K562 (cell line): ENCODE results near the gene SV2C. TPM values are rescaled to one million over a fixed set of nuclear protein-coding genes. Genes with fewer than 3 reads are reported as not detected.

Experiments
- ATAC-seq: fragments of 200-7000 bp; cut with Tn5 transposase; 3 replicates; pipeline ENCODE4 v1.9.1; 2020; ENCODE audit warnings: moderate library complexity
- BruUV-seq: library from RNA; stranded (reverse); fragments of 400-500 nt; replicated peaks from 2 replicates; lab custom pipeline; 2021; lab: Mats Ljungman, UMichigan
- CTCF ChIA-PET: fragments of 300-600 bp; formaldehyde crosslinking; extraction: SDS; loops from one replicate; lab custom pipeline; 2021; ENCODE audit warnings: low intra/inter-chr PET ratio; lab: Yijun Ruan, JAX
- POLR2A ChIA-PET: fragments of 300-600, 350-650 bp; sonication (Branson Sonifier 250); formaldehyde crosslinking; extraction: SDS; loops from one replicate; lab custom pipeline; 2021; ENCODE audit warnings: antibody characterized with exemption, inconsistent platforms; lab: Yijun Ruan, JAX
- DNase-seq, 4 experiments: peaks; one replicate each; pipeline versions ENCODE4 v3.0.0 to v3.0.0-alpha.2; 2011 to 2018; ENCODE audit warnings: low spot score in 3 of 4, mixed read lengths in 3 of 4; ENCODE audit errors: extremely low read depth in 1 of 4
- FAIRE-seq: peaks from 2 replicates; lab custom pipeline; 2011; peaks lifted over from hg19 to GRCh38; lab: Jason Lieb, UNC
- H2AFZ ChIP-seq: 2 replicates; pipeline ENCODE4 v1.6.0; 2011; ENCODE audit warnings: low read depth, low read length, control low read depth, inconsistent platforms
- H3K27ac ChIP-seq: fragments of 200-600 bp; 3 replicates; pipeline ENCODE4 v1.8.0; 2011; ENCODE audit warnings: low read depth, mild to moderate bottlenecking, control low read depth, inconsistent platforms, low read length, moderate library complexity, mixed read lengths; ENCODE audit errors: extremely low read depth
- H3K27me3 ChIP-seq, 2 experiments: fragments of 300-600 bp in 1 of 2; 2 replicates in 1 of 2; 3 replicates in 1 of 2; pipeline versions ENCODE4 v1.6.0 to v1.8.0; 2011; ENCODE audit warnings: inconsistent platforms in 2 of 2, low read length in 2 of 2, mild to moderate bottlenecking in 1 of 2, mixed read lengths in 1 of 2, moderate library complexity in 1 of 2; ENCODE audit not compliant: control insufficient read depth in 2 of 2, insufficient read depth in 2 of 2
- H3K36me3 ChIP-seq: fragments of 300-600 bp; 3 replicates; pipeline ENCODE4 v1.8.0; 2011; ENCODE audit warnings: mild to moderate bottlenecking, low read length, inconsistent platforms; ENCODE audit not compliant: control insufficient read depth, insufficient read depth
- H3K4me1 ChIP-seq, 2 experiments: fragments of 200-600 bp in 1 of 2; replicated peaks in 1 of 2; 2 replicates in 1 of 2; 3 replicates in 1 of 2; pipeline versions ENCODE4 v1.5.1 to v1.8.0; 2011; ENCODE audit warnings: inconsistent platforms in 2 of 2, low read length in 2 of 2, mild to moderate bottlenecking in 1 of 2, mixed read lengths in 1 of 2, moderate library complexity in 1 of 2; ENCODE audit not compliant: control insufficient read depth in 2 of 2, insufficient read depth in 2 of 2
- H3K4me2 ChIP-seq: 2 replicates; pipeline ENCODE4 v1.6.1; 2011; ENCODE audit warnings: low read length, control low read depth, inconsistent platforms, mixed read lengths; ENCODE audit not compliant: insufficient read depth
- H3K4me3 ChIP-seq: fragments of 200-600 bp; sonication (generic), shearing (Covaris generic); 2 replicates; pipeline ENCODE4 v1.5.1; 2016; ENCODE audit warnings: control low read depth, inconsistent platforms
- H3K79me2 ChIP-seq: fragments of 200-600 bp; 3 replicates; pipeline ENCODE4 v1.8.0; 2011; ENCODE audit warnings: low read length, inconsistent platforms; ENCODE audit not compliant: control insufficient read depth, insufficient read depth
- H3K9ac ChIP-seq, 2 experiments: 2 replicates each; pipeline versions ENCODE4 v1.6.0 to v1.6.1; 2011; ENCODE audit warnings: low read depth in 2 of 2, low read length in 2 of 2, control low read depth in 1 of 2, inconsistent platforms in 1 of 2, mild to moderate bottlenecking in 1 of 2, mixed read lengths in 1 of 2; ENCODE audit not compliant: insufficient read depth in 1 of 2
- H3K9me1 ChIP-seq: one replicate; pipeline ENCODE4 v1.6.0; 2011; ENCODE audit warnings: inconsistent platforms, mild to moderate bottlenecking, low read length, moderate library complexity; ENCODE audit not compliant: control insufficient read depth, insufficient read depth
- H3K9me3 ChIP-seq: replicated peaks from 2 replicates; pipeline ENCODE4 v1.5.1; 2011; ENCODE audit warnings: low read depth, low read length, inconsistent platforms; ENCODE audit not compliant: control insufficient read depth, insufficient read depth
- H4K20me1 ChIP-seq: replicated peaks from 2 replicates; pipeline ENCODE4 v1.6.1; 2011; ENCODE audit warnings: low read length, inconsistent platforms, mixed read lengths; ENCODE audit not compliant: control insufficient read depth, insufficient read depth
- BACH1 ChIP-seq: fragments of 200-800 bp; sonication (Bioruptor generic); IDR thresholded peaks from 2 replicates; pipeline ENCODE4 v1.6.1; 2016; ENCODE audit warnings: missing genetic modification characterization, missing compliant biosample characterization
- BHLHE40 ChIP-seq: IDR thresholded peaks from 2 replicates; pipeline ENCODE4 v1.6.1; 2011; ENCODE audit warnings: low read length, improper control_type of control experiment
- CBFA2T2 ChIP-seq: fragments of 450-650 bp; conservative IDR thresholded peaks from 2 replicates; pipeline ENCODE4 v1.6.1; 2017; ENCODE audit warnings: mild to moderate bottlenecking
- CBFA2T3 ChIP-seq: fragments of 450-650 bp; IDR thresholded peaks from 2 replicates; pipeline ENCODE4 v1.6.1; 2017
- CCNT2 ChIP-seq: IDR thresholded peaks from 2 replicates; pipeline ENCODE4 v1.6.1; 2011; ENCODE audit warnings: borderline replicate concordance, low read depth, mild to moderate bottlenecking, moderate library complexity, mixed read lengths, low read length; ENCODE audit not compliant: insufficient read length; ENCODE audit errors: extremely low read depth
- MCM3 ChIP-seq: fragments of 450-650 bp; IDR thresholded peaks from 2 replicates; pipeline ENCODE4 v1.6.1; 2016
- NFE2 ChIP-seq: IDR thresholded peaks from 2 replicates; pipeline ENCODE4 v1.6.1; 2014; ENCODE audit warnings: antibody characterized with exemption, low read depth
- RAD21 ChIP-seq, 2 experiments: fragments of 250-450 bp in 1 of 2; fragments of 450-650 bp in 1 of 2; sonication (Bioruptor Pico) in 1 of 2; formaldehyde crosslinking in 1 of 2; IDR thresholded peaks in 1 of 2; conservative IDR thresholded peaks in 1 of 2; 2 replicates each; pipeline versions ENCODE4 v1.4.0 to v1.8.0; 2020 to 2022; ENCODE audit warnings: mild to moderate bottlenecking in 2 of 2, moderate library complexity in 1 of 2
- RBM39 ChIP-seq: fragments of 200-400 bp; formaldehyde crosslinking; optimal IDR thresholded peaks from 2 replicates; pipeline ENCODE3; 2018; ENCODE audit warnings: low read depth, low read length
- SAP30 ChIP-seq: fragments of 200-600 bp; sonication (generic); IDR thresholded peaks from 2 replicates; pipeline ENCODE4 v1.6.1; 2012; ENCODE audit warnings: borderline replicate concordance, low read depth, mild to moderate bottlenecking, moderate library complexity, low read length, control low read depth, inconsistent platforms; ENCODE audit not compliant: insufficient read depth, poor library complexity, severe bottlenecking
- TAF7 ChIP-seq: fragments of 450-650 bp; IDR thresholded peaks from 2 replicates; pipeline ENCODE4 v1.6.1; 2016; ENCODE audit warnings: missing genetic modification characterization, missing compliant biosample characterization
- TAL1 ChIP-seq: fragments of 450-650 bp; IDR thresholded peaks from 2 replicates; pipeline ENCODE4 v1.6.1; 2016; ENCODE audit warnings: mild to moderate bottlenecking
- TEAD4 ChIP-seq, 2 experiments: sonication (generic) in 1 of 2; formaldehyde crosslinking in 1 of 2; IDR thresholded peaks; 2 replicates each; pipeline versions ENCODE4 v1.6.1 to v1.8.0; 2012 to 2022; ENCODE audit warnings: borderline replicate concordance in 1 of 2, inconsistent platforms in 1 of 2, low read length in 1 of 2, mild to moderate bottlenecking in 1 of 2, missing genetic modification reagents in 1 of 2
- WHSC1 ChIP-seq: IDR thresholded peaks from one replicate; pipeline ENCODE4 v1.6.1; 2012; ENCODE audit warnings: low read length, control low read depth, inconsistent platforms
- ZNF239 ChIP-seq: fragments of 250-450 bp; sonication (Bioruptor Pico); IDR thresholded peaks from 2 replicates; pipeline ENCODE4 v1.4.0; 2020; ENCODE audit warnings: mild to moderate bottlenecking
- ZNF717 ChIP-seq: fragments of 250-450 bp; sonication (Bioruptor Pico); IDR thresholded peaks from 2 replicates; pipeline ENCODE4 v1.5.0; 2021
- WGBS: fragments of 100-300 bp; shearing (Covaris generic); methylation state at CpG from one replicate; pipeline ENCODE4 v1.1.6; 2016; ENCODE audit warnings: low coverage, mixed read lengths; ENCODE audit not compliant: insufficient coverage; ENCODE audit errors: missing lambda C conversion rate; 5-methylcytosine and 5-hydroxymethylcytosine counted together
- in situ Hi-C: fragments of 300-500 bp; cut with MboI; formaldehyde crosslinking; loops from 4 replicates; pipeline ENCODE4 v1.15.0; 2018; ENCODE audit warnings: inconsistent platforms, mixed read lengths
- intact Hi-C: fragments of 100-400 bp; cut with micrococcal nuclease; formaldehyde crosslinking; loops from 2 replicates; pipeline ENCODE4 v1.14.2; 2022
- polyA plus RNA-seq, 8 experiments: library from polyadenylated mRNA; depleted of rRNA in 4 of 8; stranded (reverse) in 5 of 8; unstranded in 3 of 8; fragments of >200 nt; fragmentation: Nextera tagmentation in 2 of 8; fragmentation: Illumina TruSeq in 1 of 8; extraction: Ambion mirVana in 2 of 8; extraction: Trizol in 1 of 8; gene quantifications; 2 replicates each; pipeline versions ENCODE4 v1.2.1 to v1.2.3, GENCODE V29; 2011 to 2014; ENCODE audit warnings: inconsistent platforms in 1 of 8, missing spikeins in 1 of 8
- total RNA-seq, 7 experiments: library from RNA; depleted of rRNA in 6 of 7; stranded (reverse); fragments of >200 nt in 6 of 7; fragmentation: Illumina TruSeq in 2 of 7; extraction: Trizol in 2 of 7; gene quantifications; 2 replicates each; pipeline versions ENCODE4 v1.2.1 to v1.2.3, GENCODE V29; 2011 to 2021; ENCODE audit warnings: low replicate concordance in 1 of 7
- TF ChIP-seq, protein P1 (sequence below): sonication (generic); IDR thresholded peaks from 2 replicates; pipeline ENCODE4 v1.6.1; 2016
- TF ChIP-seq, protein P2 (sequence below), 3 experiments: fragments of 200-800 bp in 1 of 3; sonication (Bioruptor generic) in 1 of 3; sonication (generic) in 1 of 3; formaldehyde crosslinking in 1 of 3; IDR thresholded peaks; 2 replicates each; pipeline versions ENCODE4 v1.6.1 to v1.8.0; 2016 to 2022; ENCODE audit warnings: mild to moderate bottlenecking in 2 of 3, missing compliant biosample characterization in 2 of 3, missing genetic modification characterization in 2 of 3, missing genetic modification reagents in 1 of 3
- TF ChIP-seq, protein P3 (sequence below): fragments of 450-650 bp; formaldehyde crosslinking; IDR thresholded peaks from 2 replicates; pipeline ENCODE4 v1.4.0; 2020; ENCODE audit warnings: mild to moderate bottlenecking

Gene SV2C
- total and polyA plus RNA-seq, 9 of the 15 experiments (the other 6 are each of a cell fraction or from before 2014, with no cell fraction given), result 0.05 TPM; not detected in 8

- Histone ChIP-seq H3K27me3 (no peaks in the 10 kb centered on the region), H3K27ac (no peak overlapping the region), H3K9me3 (no peaks in the 10 kb centered on the region), H3K4me2 (no peak overlapping the region), H4K20me1 (no peaks in the 10 kb centered on the region), H3K4me1 (no peaks in the 10 kb centered on the region; a peak in 1 of 5 replicates), H3K36me3 (no peaks in the 10 kb centered on the region), H3K9me1 (no peaks in the 10 kb centered on the region), H3K79me2 (no peaks in the 10 kb centered on the region), H3K4me3 (no peak overlapping the region), H2AFZ (no peak overlapping the region), H3K9ac (no peak overlapping the region)
- no peak for DNase-seq
- ChIA-PET POLR2A (no interaction called here), CTCF (no interaction called here)
- ATAC-seq, result no peak
- no TSS peak for BruUV-seq
- in situ Hi-C loops (no loop called here), intact Hi-C loops (no loop called here)
- no peak for FAIRE-seq
- 2% methylated on average over 4 of the region's 4 CpGs for WGBS
- no peak for TF ChIP-seq RAD21 (CRISPR knock-in tag; conservative IDR thresholded peaks at IDR 0.05 in 1 of 2, IDR thresholded peaks at IDR 0.05 in 1 of 2)
- no peak for TF ChIP-seq BACH1 (tag)
- TF ChIP-seq, protein P1, sequence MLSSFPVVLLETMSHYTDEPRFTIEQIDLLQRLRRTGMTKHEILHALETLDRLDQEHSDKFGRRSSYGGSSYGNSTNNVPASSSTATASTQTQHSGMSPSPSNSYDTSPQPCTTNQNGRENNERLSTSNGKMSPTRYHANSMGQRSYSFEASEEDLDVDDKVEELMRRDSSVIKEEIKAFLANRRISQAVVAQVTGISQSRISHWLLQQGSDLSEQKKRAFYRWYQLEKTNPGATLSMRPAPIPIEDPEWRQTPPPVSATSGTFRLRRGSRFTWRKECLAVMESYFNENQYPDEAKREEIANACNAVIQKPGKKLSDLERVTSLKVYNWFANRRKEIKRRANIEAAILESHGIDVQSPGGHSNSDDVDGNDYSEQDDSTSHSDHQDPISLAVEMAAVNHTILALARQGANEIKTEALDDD, result peak; percentile 55; the same call in 1 of the 2 replicates
- peak; percentile 47 for TF ChIP-seq CBFA2T2
- TF ChIP-seq NFE2, result no peak
- TF ChIP-seq, protein P2, sequence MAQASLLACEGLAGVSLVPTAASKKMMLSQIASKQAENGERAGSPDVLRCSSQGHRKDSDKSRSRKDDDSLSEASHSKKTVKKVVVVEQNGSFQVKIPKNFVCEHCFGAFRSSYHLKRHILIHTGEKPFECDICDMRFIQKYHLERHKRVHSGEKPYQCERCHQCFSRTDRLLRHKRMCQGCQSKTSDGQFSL (CRISPR knock-in tag; IDR thresholded peaks at IDR 0.05), result no peak
- TF ChIP-seq, protein P2 (tag; IDR thresholded peaks at IDR 0.05), result no peak
- no peak for TF ChIP-seq MCM3
- peak; percentile 42; the same call in 1 of the 2 replicates for TF ChIP-seq TAL1
- TF ChIP-seq TEAD4 (IDR thresholded peaks at IDR 0.05; ENCODE audit: low read length), result peak; percentile 69
- TF ChIP-seq TEAD4 (CRISPR knock-in tag; IDR thresholded peaks at IDR 0.05; ENCODE audit: borderline replicate concordance), result no peak
- TF ChIP-seq BHLHE40, result no peak
- TF ChIP-seq CCNT2, result no peak
- no peak for TF ChIP-seq SAP30
- TF ChIP-seq CBFA2T3, result peak; percentile 57
- no peak for TF ChIP-seq ZNF239 (CRISPR knock-in tag)
- no peak for TF ChIP-seq WHSC1
- TF ChIP-seq RBM39, result no peak
- TF ChIP-seq TAF7 (tag), result no peak
- TF ChIP-seq, protein P3, sequence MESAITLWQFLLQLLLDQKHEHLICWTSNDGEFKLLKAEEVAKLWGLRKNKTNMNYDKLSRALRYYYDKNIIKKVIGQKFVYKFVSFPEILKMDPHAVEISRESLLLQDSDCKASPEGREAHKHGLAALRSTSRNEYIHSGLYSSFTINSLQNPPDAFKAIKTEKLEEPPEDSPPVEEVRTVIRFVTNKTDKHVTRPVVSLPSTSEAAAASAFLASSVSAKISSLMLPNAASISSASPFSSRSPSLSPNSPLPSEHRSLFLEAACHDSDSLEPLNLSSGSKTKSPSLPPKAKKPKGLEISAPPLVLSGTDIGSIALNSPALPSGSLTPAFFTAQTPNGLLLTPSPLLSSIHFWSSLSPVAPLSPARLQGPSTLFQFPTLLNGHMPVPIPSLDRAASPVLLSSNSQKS (CRISPR knock-in tag), result no peak
- TF ChIP-seq ZNF717 (CRISPR knock-in tag), result no peak
Measured at GRCh38 chr5:76162335-76162734, 79.2 kb downstream of the SV2C start.
